ENCODE results near the gene VILL. TPM values are rescaled to one million over a fixed set of nuclear protein-coding genes. Genes with fewer than 3 reads are reported as not detected.

VILL gene
- polyA plus RNA-seq, 1 of the 3 experiments (the other 2 are of a cell fraction): 8.8 TPM

- Histone ChIP-seq H3K79me2 (ENCODE audit: insufficient read depth) (no peaks in the 10 kb centered on the region), H3K4me2 (no peak overlapping the region), H3K4me1 (ENCODE audit: control insufficient read depth in 1 of 2, insufficient read depth in 2 of 2, low read depth in 1 of 2, low read length in 1 of 2) (peaks cover 5 to 11% of the 10 kb centered on the region in 2 experiments; a peak in 2 of 4 replicates), H3K36me3 (replicated peaks in 1 of 2; ENCODE audit: control insufficient read depth in 1 of 2, insufficient read depth in 2 of 2, low read length in 1 of 2) (peaks cover 0 to 11% of the 10 kb centered on the region in 2 experiments), H4K20me1 (ENCODE audit: insufficient read depth) (no peaks in the 10 kb centered on the region), H3F3A (replicated peaks; ENCODE audit: insufficient read depth) (no peaks in the 10 kb centered on the region), H3K27ac (ENCODE audit: low read depth in 2 of 2, low read length in 1 of 2) (no peak overlapping the region), H3K4me3 (ENCODE audit: low read depth in 2 of 2, low read length in 1 of 2) (no peak overlapping the region), H3K9me3 (no peaks in the 10 kb centered on the region), H3K9me2 (no peaks in the 10 kb centered on the region), H3K9ac (no peak overlapping the region), H3K27me3 (ENCODE audit: insufficient read depth) (no peaks in the 10 kb centered on the region), H2AFZ (ENCODE audit: low read depth) (no peak overlapping the region)
- DNase-seq: no peak
- 100% methylated on average over 3 of the region's 9 CpGs for WGBS (ENCODE audit: low lambda C conversion rate)
- TF ChIP-seq RAD21 (IDR thresholded peaks at IDR 0.05; ENCODE audit: low read length) (peak; percentile 10; the same call in 1 of the 2 replicates), USF1 (IDR thresholded peaks at IDR 0.05; ENCODE audit: borderline replicate concordance, low read depth) (no peak), FOXJ3 (CRISPR knock-in tag; IDR thresholded peaks at IDR 0.05) (no peak), RCOR1 (IDR thresholded peaks at IDR 0.05; ENCODE audit: low read length) (no peak), IRF3 (IDR thresholded peaks at IDR 0.05; ENCODE audit: low read depth, low read length) (no peak), CTCF (IDR thresholded peaks at IDR 0.05) (peak; percentile 22)
- ChIA-PET CTCF (interaction anchor here (0.9 to 5.4 kb wide), 8 partner anchors 18 to 478 kb away, joined by 3 to 77 read pairs (median 5); no protein-coding TSS in a partner anchor), POLR2A (no interaction called here)
Observed at GRCh38 chr3:38001456-38002081, 11.0 kb downstream of the VILL start.

GRCh38 chr3:38002291-38002876 is 11.8 kb downstream of the VILL start:
- Histone ChIP-seq H3K9me2 (no peaks in the 10 kb centered on the region), H3K4me1 (ENCODE audit: control insufficient read depth in 1 of 2, insufficient read depth in 2 of 2, low read depth in 1 of 2, low read length in 1 of 2) (peaks cover 5 to 11% of the 10 kb centered on the region in 2 experiments; a peak in 2 of 4 replicates), H3K9ac (no peak overlapping the region), H3K79me2 (ENCODE audit: insufficient read depth) (no peaks in the 10 kb centered on the region), H3K27me3 (ENCODE audit: insufficient read depth) (no peaks in the 10 kb centered on the region), H3K27ac (ENCODE audit: low read depth in 2 of 2, low read length in 1 of 2) (no peak overlapping the region), H4K20me1 (ENCODE audit: insufficient read depth) (no peaks in the 10 kb centered on the region), H2AFZ (ENCODE audit: low read depth) (no peak overlapping the region), H3K4me2 (no peak overlapping the region), H3K36me3 (replicated peaks in 1 of 2; ENCODE audit: control insufficient read depth in 1 of 2, insufficient read depth in 2 of 2, low read length in 1 of 2) (peaks cover 0 to 15% of the 10 kb centered on the region in 2 experiments), H3K4me3 (ENCODE audit: low read depth in 2 of 2, low read length in 1 of 2) (no peak overlapping the region), H3K9me3 (no peaks in the 10 kb centered on the region), H3F3A (replicated peaks; ENCODE audit: insufficient read depth) (no peaks in the 10 kb centered on the region)
- CTCF ChIA-PET: interaction anchor here (0.9 to 5.4 kb wide), 11 partner anchors 16 to 164 kb away, joined by 3 to 77 read pairs (median 7); partner anchors contain the start of gene OXSR1
- 83% methylated on average over 3 of the region's 6 CpGs for WGBS (ENCODE audit: low lambda C conversion rate)
- DNase-seq: no peak
- POLR2A ChIA-PET: no interaction called here
- TF ChIP-seq REST (IDR thresholded peaks at IDR 0.05; ENCODE audit: low read depth, low read length) (no peak), ELF1 (IDR thresholded peaks at IDR 0.05) (no peak), TEAD4 (IDR thresholded peaks at IDR 0.05; ENCODE audit: borderline replicate concordance, insufficient read depth) (no peak), CHD2 (IDR thresholded peaks at IDR 0.05; ENCODE audit: low read length, partially characterized antibody) (no peak), FOXM1 (IDR thresholded peaks at IDR 0.05; ENCODE audit: low read depth) (no peak), RFX5 (IDR thresholded peaks at IDR 0.05; ENCODE audit: low read length) (no peak), NFIC (IDR thresholded peaks at IDR 0.05; ENCODE audit: borderline replicate concordance) (no peak), RCOR1 (IDR thresholded peaks at IDR 0.05; ENCODE audit: low read length) (no peak), NRF1 (IDR thresholded peaks at IDR 0.05; ENCODE audit: low read depth, low read length) (no peak), GABPA (IDR thresholded peaks at IDR 0.05; ENCODE audit: low read depth) (no peak), IRF3 (IDR thresholded peaks at IDR 0.05; ENCODE audit: low read depth, low read length) (no peak), GATA2 (CRISPR knock-in tag; IDR thresholded peaks at IDR 0.05) (no peak), SMC3 (IDR thresholded peaks at IDR 0.05; ENCODE audit: low read depth, low read length) (no peak)

Data from SK-N-SH (cell line).